Stimulated activated naive CD8-positive, alpha-beta T cell treated with anti-CD3 and anti-CD28 coated beads, Interleukin-15, Interleukin-2, amounts not matched to agents 100 ng/mL and 50 ng/mL, for 24 hours (primary cell): Measurements from ENCODE around the gene MAML2.
A peak's percentile ranks its signal among the peaks of the same experiment; 100 is the strongest.

Source experiments
- H3K27ac Mint-ChIP-seq: one replicate; pipeline ENCODE4 v1.8.0; 2021; ENCODE audit warnings: mild to moderate bottlenecking, mixed read lengths
- H3K27me3 Mint-ChIP-seq: one replicate; pipeline ENCODE4 v1.8.0; 2021; ENCODE audit warnings: mixed read lengths
- H3K36me3 Mint-ChIP-seq: one replicate; pipeline ENCODE4 v1.8.0; 2021; ENCODE audit warnings: low read depth, mixed read lengths
- H3K4me1 Mint-ChIP-seq: one replicate; pipeline ENCODE4 v1.8.0; 2021; ENCODE audit warnings: low read depth, mixed read lengths
- H3K4me3 Mint-ChIP-seq: one replicate; pipeline ENCODE4 v1.8.0; 2021; ENCODE audit warnings: mild to moderate bottlenecking, mixed read lengths
- H3K9me3 Mint-ChIP-seq: one replicate; pipeline ENCODE4 v1.8.0; 2021; ENCODE audit warnings: mixed read lengths

The MAML2 gene

DNA sequence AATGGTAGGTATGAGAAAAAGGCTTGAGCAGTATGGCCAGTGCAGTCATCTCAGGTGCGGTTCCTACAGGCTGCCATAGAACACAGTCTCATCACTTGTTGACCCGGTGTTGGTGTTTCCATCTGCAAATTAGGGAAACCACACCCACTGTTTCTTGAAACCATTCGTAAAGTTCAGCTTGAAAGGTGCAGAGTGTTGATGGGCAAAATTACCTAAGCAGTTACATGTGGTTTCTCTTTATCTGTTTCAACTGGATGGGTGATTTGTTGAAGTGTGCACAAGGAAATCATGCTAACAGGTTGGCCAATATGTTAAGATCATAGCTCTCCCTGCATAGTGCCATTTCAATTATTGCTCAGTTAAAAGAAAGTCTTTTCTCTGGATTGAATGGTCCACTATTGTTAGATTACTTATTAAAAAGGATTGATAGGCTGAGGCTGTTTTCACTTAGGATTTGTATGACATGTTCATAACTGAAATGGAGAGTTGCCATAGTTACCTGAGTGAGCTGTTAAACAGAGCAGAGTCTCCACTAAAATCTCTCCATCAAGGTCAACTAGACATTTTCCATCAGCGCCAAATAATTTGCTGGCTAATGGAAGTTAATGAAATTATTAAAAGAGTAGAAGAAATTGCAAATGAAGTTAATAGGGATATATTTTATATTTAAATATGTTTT, 215.9 kb downstream of the MAML2 start:
- Mint-ChIP-seq H3K27me3 (no peaks in the 10 kb centered on the region), H3K27ac (peak overlapping the region; percentile 78), H3K36me3 (peaks cover 49% of the 10 kb centered on the region), H3K4me1 (peaks cover 88% of the 10 kb centered on the region), H3K9me3 (no peaks in the 10 kb centered on the region), H3K4me3 (no peak overlapping the region)

- Mint-ChIP-seq H3K36me3 (peaks cover 50% of the 10 kb centered on the region), H3K27me3 (no peaks in the 10 kb centered on the region), H3K27ac (no peak overlapping the region), H3K9me3 (no peaks in the 10 kb centered on the region), H3K4me1 (peaks cover 77% of the 10 kb centered on the region), H3K4me3 (no peak overlapping the region)
Observed at GRCh38 chr11:96125400-96125799, 217.6 kb downstream of the MAML2 start.

DNA sequence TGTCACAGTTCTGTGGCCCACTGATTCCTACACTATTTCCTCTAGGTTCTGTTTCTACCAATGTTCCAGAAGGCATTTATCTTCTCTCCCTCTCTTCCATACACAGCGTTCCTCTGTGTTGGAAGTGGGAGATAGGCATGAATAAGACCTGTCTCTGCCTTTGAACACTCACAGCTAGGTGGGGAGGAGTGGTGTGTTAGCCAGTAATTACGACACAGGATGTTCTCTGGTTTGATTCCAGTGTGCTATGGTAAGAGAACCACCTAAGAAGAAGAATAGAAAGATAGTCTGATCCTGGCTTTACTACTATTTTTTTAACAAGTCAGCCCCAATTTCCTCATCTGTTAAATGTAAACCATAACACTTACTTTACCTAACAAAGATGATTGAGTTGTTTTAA, 218.8 kb downstream of the MAML2 start:
- Mint-ChIP-seq H3K36me3 (peaks cover 44% of the 10 kb centered on the region), H3K27me3 (no peaks in the 10 kb centered on the region), H3K4me1 (peaks cover 67% of the 10 kb centered on the region), H3K4me3 (no peak overlapping the region), H3K9me3 (no peaks in the 10 kb centered on the region), H3K27ac (peak overlapping the region; percentile 5)

DNA sequence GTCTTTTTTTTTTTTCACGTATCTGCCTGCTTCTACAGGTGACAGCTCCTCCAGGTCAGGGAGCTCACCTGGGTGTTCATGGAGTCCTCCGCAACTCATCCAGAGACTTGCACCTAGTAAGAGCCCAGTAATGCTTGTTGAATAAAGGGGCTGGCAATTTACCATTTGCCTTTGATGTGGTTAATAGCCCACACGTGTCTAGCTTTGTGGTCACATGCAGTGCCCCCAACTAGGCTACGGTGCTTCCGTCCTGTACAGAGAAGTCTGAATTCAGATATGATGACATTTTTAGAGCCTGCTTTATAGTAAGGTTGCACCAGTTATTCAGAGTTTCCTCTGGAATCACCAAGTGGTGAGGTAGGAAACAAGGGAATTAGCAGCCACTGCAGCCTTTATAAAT, 219.7 kb downstream of the MAML2 start:
- Mint-ChIP-seq H3K27me3 (no peaks in the 10 kb centered on the region), H3K27ac (peak overlapping the region; percentile 65), H3K36me3 (peaks cover 49% of the 10 kb centered on the region), H3K9me3 (no peaks in the 10 kb centered on the region), H3K4me3 (peak overlapping the region; percentile 49), H3K4me1 (peaks cover 61% of the 10 kb centered on the region)

DNA sequence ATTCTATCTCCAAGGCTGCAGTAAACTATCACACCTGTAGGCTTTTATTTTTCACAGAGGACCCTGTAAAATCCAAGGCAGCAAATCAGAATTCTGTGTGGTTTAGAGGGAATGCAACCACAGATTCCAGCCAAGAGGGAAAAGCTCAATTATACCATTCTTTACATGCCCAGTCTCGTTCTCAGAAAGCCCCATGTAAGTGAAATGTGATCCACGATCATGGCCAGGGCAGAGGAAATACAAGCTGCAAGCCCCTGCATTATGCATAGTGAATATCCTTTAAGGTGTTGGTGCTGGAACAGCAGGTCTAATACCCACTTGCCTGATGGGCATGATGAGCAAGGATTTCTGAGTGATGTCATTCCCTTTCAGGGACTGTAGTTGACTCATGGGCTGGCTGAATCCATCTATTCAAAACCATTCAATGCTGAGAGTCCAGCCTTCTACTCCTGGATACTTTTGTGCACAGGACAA, 220.4 kb downstream of the MAML2 start:
- H3K27me3 Mint-ChIP-seq: no peaks in the 10 kb centered on the region
- peak overlapping the region; percentile 27 for H3K27ac Mint-ChIP-seq
- no peaks in the 10 kb centered on the region for H3K9me3 Mint-ChIP-seq
- H3K4me1 Mint-ChIP-seq: peaks cover 61% of the 10 kb centered on the region
- peaks cover 55% of the 10 kb centered on the region for H3K36me3 Mint-ChIP-seq
- no peak overlapping the region for H3K4me3 Mint-ChIP-seq

DNA sequence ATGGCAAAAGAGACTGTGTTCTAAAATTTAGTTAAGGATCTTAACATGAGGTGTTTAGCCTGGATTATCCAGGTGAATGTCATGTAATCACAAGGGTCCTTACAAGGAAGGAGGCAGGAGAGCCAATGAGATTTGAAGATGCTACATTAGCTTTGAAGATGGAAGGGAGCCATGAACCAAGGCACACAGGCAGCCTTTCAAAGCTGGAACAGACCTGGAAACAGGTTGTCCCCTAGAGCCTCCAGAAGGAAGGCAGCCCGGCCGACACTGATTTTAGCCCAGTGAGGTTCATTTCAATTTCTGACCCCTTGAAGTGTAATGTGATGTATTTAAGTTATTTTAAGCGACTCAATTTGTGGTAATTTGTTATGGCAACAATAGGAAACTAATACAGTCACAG, 223.8 kb downstream of the MAML2 start:
- peaks cover 53% of the 10 kb centered on the region for H3K36me3 Mint-ChIP-seq
- peaks cover 43% of the 10 kb centered on the region for H3K4me1 Mint-ChIP-seq
- H3K27me3 Mint-ChIP-seq: no peaks in the 10 kb centered on the region
- H3K27ac Mint-ChIP-seq: no peak overlapping the region
- no peaks in the 10 kb centered on the region for H3K9me3 Mint-ChIP-seq
- no peak overlapping the region for H3K4me3 Mint-ChIP-seq

DNA sequence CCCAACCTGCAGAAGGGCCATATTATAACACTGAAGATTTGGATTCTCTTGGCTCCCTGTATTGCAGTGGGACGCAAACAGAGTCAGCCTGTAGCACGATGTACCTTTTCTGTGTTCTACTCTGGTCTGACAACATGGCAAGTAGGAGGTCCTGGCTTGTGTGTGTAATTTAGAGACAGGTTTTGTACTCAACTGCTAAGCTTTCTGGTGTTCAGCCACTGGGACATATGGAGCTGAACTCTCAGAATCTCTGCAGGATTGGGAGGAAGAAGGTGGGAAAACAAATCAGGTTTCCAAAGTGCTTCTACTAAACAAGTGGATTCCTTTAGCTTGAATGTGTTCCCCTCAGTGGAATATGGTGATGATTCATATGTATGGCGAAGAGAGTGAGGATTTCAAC, 226.6 kb downstream of the MAML2 start:
- no peaks in the 10 kb centered on the region for H3K9me3 Mint-ChIP-seq
- peaks cover 45% of the 10 kb centered on the region for H3K36me3 Mint-ChIP-seq
- peak overlapping the region; percentile 9 for H3K27ac Mint-ChIP-seq
- no peak overlapping the region for H3K4me3 Mint-ChIP-seq
- H3K4me1 Mint-ChIP-seq: peaks cover 49% of the 10 kb centered on the region
- H3K27me3 Mint-ChIP-seq: no peaks in the 10 kb centered on the region

DNA sequence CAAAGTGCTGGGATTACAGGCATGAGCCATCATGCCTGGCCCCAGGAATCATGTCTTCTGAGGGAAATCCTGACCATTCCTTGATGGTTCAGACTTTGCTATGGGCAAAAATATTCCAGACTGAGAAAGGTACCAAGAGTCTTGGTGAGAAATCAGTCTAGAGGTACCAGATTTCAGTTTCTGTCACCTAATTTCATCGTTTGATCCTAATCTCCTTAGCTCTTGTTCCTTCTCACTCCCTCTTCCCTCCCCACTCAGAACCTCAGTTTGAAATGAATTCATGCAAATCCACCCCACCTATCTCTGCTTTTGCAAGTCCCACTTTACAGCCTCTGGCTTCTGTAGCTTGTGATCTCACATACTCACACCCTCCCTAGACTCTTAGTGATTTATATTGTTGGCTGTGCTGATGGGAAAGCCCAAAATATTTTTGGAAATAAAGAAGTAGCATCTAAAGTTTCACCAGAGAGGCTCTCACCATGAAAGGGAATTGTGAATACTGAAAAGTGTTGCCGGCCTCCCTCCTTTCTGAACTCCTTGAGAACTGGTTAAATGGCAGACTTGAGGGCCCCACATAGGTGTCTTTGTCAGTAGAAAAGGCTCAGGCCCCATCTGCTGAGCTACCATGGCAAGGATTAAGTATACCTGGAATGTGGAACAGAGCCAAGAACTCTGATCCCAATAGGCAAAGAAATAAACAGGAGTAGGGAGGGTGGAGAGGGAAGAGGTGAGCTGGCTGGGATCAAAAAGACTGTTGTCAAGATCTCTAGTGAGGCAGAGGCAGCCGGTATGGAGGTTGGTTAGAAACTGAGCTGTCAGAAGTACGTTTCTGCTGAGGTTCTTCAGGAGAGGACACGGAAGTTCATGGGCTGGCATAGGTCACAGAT, 228.6 kb downstream of the MAML2 start:
- H3K36me3 Mint-ChIP-seq: peaks cover 41% of the 10 kb centered on the region

GRCh38 chr11:96113193-96113681, 229.8 kb downstream of the MAML2 start:
- peak overlapping the region; percentile 91 for H3K27ac Mint-ChIP-seq
- H3K27me3 Mint-ChIP-seq: no peaks in the 10 kb centered on the region
- peaks cover 56% of the 10 kb centered on the region for H3K4me1 Mint-ChIP-seq
- peak overlapping the region; percentile 69 for H3K4me3 Mint-ChIP-seq
- peaks cover 35% of the 10 kb centered on the region for H3K36me3 Mint-ChIP-seq
- H3K9me3 Mint-ChIP-seq: no peaks in the 10 kb centered on the region

More for the DNA sequence above, 228.6 kb downstream of the MAML2 start:
- H3K4me1 Mint-ChIP-seq: peaks cover 59% of the 10 kb centered on the region
- H3K27ac Mint-ChIP-seq: peak overlapping the region; percentile 39
- H3K4me3 Mint-ChIP-seq: no peak overlapping the region
- H3K27me3 Mint-ChIP-seq: no peaks in the 10 kb centered on the region
- no peaks in the 10 kb centered on the region for H3K9me3 Mint-ChIP-seq

DNA sequence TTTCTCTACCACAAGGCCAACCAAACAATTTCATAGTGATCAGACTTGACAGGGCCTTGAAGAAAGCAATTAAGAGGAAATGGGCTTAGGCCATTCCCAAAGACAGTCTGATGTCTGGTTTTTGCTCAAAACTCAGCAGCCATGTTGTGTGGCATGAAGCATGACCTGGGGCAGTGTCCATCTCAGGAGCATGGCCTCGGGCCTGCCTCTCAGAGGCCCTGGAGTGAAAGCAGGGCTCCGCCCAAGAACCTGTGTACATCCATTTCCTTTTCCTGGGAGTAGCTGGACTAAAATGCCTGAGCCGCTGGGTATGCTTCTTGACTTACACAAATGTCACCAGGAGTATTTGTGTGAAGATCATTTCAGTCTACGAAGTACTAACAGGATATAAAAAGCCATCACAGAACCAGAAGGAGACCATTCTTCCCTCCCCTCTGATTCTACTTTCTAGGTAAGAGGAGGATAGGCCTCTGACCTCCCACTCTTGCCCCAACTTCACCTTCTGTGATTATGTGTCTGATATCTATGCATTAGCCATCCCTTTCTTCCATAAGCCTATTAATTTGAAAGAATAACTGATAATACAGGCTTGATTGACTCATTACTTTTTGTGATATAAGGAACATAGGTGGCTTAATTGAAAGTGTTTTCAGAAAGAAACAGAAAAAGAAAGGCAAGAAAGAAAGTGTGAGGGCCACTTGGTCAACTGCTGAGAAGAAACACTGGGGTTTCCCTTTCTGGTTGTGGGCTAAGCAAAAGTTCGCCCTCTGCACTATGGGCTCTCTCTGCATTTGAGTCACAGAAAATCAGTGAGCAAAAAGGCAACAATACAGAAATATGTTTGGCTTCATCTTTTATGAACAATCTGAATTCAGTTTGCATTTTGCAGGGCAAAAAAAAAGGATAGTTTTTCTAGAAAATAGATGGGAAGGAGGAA, 230.5 kb downstream of the MAML2 start:
- peaks cover 53% of the 10 kb centered on the region for H3K4me1 Mint-ChIP-seq
- peak overlapping the region; percentile 91 for H3K27ac Mint-ChIP-seq
- H3K36me3 Mint-ChIP-seq: peaks cover 28% of the 10 kb centered on the region
- no peaks in the 10 kb centered on the region for H3K9me3 Mint-ChIP-seq
- no peaks in the 10 kb centered on the region for H3K27me3 Mint-ChIP-seq
- H3K4me3 Mint-ChIP-seq: peak overlapping the region; percentile 69

DNA sequence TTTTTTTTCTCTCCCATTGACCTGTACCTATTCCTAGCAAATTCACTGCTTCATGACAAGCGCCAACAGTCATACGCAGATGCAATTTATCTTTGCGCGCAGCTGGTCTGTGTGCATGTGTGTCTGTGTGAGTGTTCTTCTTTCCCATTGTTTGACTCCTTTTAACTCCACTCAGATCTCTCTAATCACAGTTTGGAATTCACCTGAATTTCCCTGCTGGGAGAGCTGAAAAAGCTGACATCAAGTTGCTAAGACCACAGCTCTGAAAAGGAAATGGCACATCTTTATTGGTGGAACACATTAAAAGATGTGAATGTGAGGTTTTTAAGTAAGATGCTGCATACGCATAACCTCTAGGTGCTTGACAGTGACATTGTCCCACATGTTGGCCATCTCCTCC, 231.7 kb downstream of the MAML2 start:
- Mint-ChIP-seq H3K9me3 (no peaks in the 10 kb centered on the region), H3K4me1 (peaks cover 65% of the 10 kb centered on the region), H3K27me3 (no peaks in the 10 kb centered on the region), H3K27ac (no peak overlapping the region), H3K36me3 (peaks cover 26% of the 10 kb centered on the region), H3K4me3 (no peak overlapping the region)

DNA sequence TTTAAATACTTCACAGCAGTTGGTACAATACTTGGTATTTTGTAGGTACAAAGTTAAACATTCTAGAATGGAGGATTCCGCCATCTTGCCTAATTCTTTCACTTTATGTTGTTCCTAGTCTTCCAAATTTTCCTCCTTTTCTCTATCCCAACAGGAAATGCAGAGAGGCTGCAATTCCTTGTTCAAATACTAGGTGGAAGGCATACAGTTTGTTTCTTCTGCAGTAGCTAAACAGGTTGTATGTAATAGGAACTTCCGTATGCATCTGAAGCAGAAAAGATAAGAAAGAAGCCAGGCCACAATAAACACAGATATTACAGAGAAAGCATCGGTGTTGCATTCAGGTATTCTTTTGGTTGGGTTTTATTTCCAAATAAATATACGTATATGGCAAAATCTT, 232.7 kb downstream of the MAML2 start:
- Mint-ChIP-seq H3K36me3 (peaks cover 22% of the 10 kb centered on the region), H3K4me3 (no peak overlapping the region), H3K27me3 (no peaks in the 10 kb centered on the region), H3K4me1 (peaks cover 68% of the 10 kb centered on the region), H3K9me3 (no peaks in the 10 kb centered on the region), H3K27ac (no peak overlapping the region)

GRCh38 chr11:96109331-96110030, 233.5 kb downstream of the MAML2 start:
- H3K27me3 Mint-ChIP-seq: no peaks in the 10 kb centered on the region
- H3K4me3 Mint-ChIP-seq: no peak overlapping the region
- H3K27ac Mint-ChIP-seq: no peak overlapping the region
- H3K36me3 Mint-ChIP-seq: peaks cover 15% of the 10 kb centered on the region
- H3K9me3 Mint-ChIP-seq: peaks cover 1% of the 10 kb centered on the region
- H3K4me1 Mint-ChIP-seq: peaks cover 70% of the 10 kb centered on the region
